ENCODE data around the gene SHF. TPM values are rescaled to one million over a fixed set of nuclear protein-coding genes. Genes with fewer than 3 reads are reported as not detected.
"Not testable (repeated sequence)": the region's sequence is repeated elsewhere in the genome, so short reads cannot be mapped to it uniquely, and the experiment has no call there.

The SHF gene
- total and polyA plus RNA-seq, 2 experiments from 2014 or later = 0.32 to 0.93 TPM

GRCh38 chr15:45136378-45136764 lies 51.4 kb downstream of the SHF start:
- Histone ChIP-seq H3K4me3 (no peak overlapping the region), H3K27me3 (replicated peaks; ENCODE audit: insufficient read depth) (no peaks in the 10 kb centered on the region), H4K20me1 (ENCODE audit: insufficient read depth) (no peaks in the 10 kb centered on the region), H3K9ac (no peak overlapping the region), H3F3A (ENCODE audit: insufficient read depth) (no peaks in the 10 kb centered on the region), H3K79me2 (ENCODE audit: insufficient read depth) (no peaks in the 10 kb centered on the region), H3K4me1 (ENCODE audit: insufficient read depth) (no peaks in the 10 kb centered on the region), H3K9me3 (ENCODE audit: low read depth) (no peaks in the 10 kb centered on the region), H2AFZ (no peak overlapping the region), H3K4me2 (ENCODE audit: unreplicated experiment) (no peak overlapping the region), H3K36me3 (ENCODE audit: low read depth) (no peaks in the 10 kb centered on the region), H3K9me2 (ENCODE audit: insufficient read depth) (no peaks in the 10 kb centered on the region), H3K27ac (no peak overlapping the region)
- no peak for DNase-seq
- in situ Hi-C loops (cut with MboI) = no loop called here
- WGBS, 2 experiments (ENCODE audit: low coverage in 1 of 2, low lambda C conversion rate in 2 of 2, missing lambda C conversion rate in 2 of 2) = 74 to 79% methylated on average over 7 to 10 of the region's 10 CpGs
- no peak for TF ChIP-seq EZH2 (IDR thresholded peaks at IDR 0.05; ENCODE audit: insufficient read depth, poor library complexity, severe bottlenecking)
- TF ChIP-seq EZH2phosphoT487 (IDR thresholded peaks at IDR 0.05; ENCODE audit: insufficient read depth, low read depth) = no peak

GRCh38 chr15:45135705-45136377 lies 51.9 kb downstream of the SHF start:
- in situ Hi-C loops (cut with MboI); H4K20me1 ChIP-seq (ENCODE audit: insufficient read depth); H3K79me2 ChIP-seq (ENCODE audit: insufficient read depth); H3K9ac ChIP-seq; H3K4me2 ChIP-seq (ENCODE audit: unreplicated experiment); H3K9me3 ChIP-seq (ENCODE audit: low read depth); H3K27ac ChIP-seq; H3K27me3 ChIP-seq (replicated peaks; ENCODE audit: insufficient read depth); H3K4me3 ChIP-seq; H3F3A ChIP-seq (ENCODE audit: insufficient read depth); H3K4me1 ChIP-seq (ENCODE audit: insufficient read depth); H2AFZ ChIP-seq; DNase-seq; H3K9me2 ChIP-seq (ENCODE audit: insufficient read depth); H3K36me3 ChIP-seq (ENCODE audit: low read depth): not testable (repeated sequence)
- WGBS, 2 experiments (ENCODE audit: low coverage in 1 of 2, low lambda C conversion rate in 2 of 2, missing lambda C conversion rate in 2 of 2) = 57 to 64% methylated on average over 7 to 12 of the region's 37 CpGs

GRCh38 chr15:45134682-45135604 lies 52.8 kb downstream of the SHF start:
- no peak overlapping the region for H3K27ac ChIP-seq
- no peaks in the 10 kb centered on the region for H3F3A ChIP-seq (ENCODE audit: insufficient read depth)
- H3K27me3 ChIP-seq (replicated peaks; ENCODE audit: insufficient read depth) = no peaks in the 10 kb centered on the region
- H4K20me1 ChIP-seq (ENCODE audit: insufficient read depth) = no peaks in the 10 kb centered on the region
- no peaks in the 10 kb centered on the region for H3K9me3 ChIP-seq (ENCODE audit: low read depth)
- H3K4me3 ChIP-seq = no peak overlapping the region
- no peaks in the 10 kb centered on the region for H3K36me3 ChIP-seq (ENCODE audit: low read depth)
- 65% methylated on average over 24 to 47 of the region's 57 CpGs for WGBS, 2 experiments (ENCODE audit: low coverage in 1 of 2, low lambda C conversion rate in 2 of 2, missing lambda C conversion rate in 2 of 2)
- no peaks in the 10 kb centered on the region for H3K4me1 ChIP-seq (ENCODE audit: insufficient read depth)
- H3K79me2 ChIP-seq (ENCODE audit: insufficient read depth) = no peaks in the 10 kb centered on the region
- no peak overlapping the region for H3K4me2 ChIP-seq (ENCODE audit: unreplicated experiment)
- H3K9ac ChIP-seq = no peak overlapping the region
- no peak for DNase-seq
- in situ Hi-C loops (cut with MboI) = no loop called here
- H3K9me2 ChIP-seq (ENCODE audit: insufficient read depth) = no peaks in the 10 kb centered on the region
- no peak for TF ChIP-seq EZH2 (IDR thresholded peaks at IDR 0.05; ENCODE audit: insufficient read depth, poor library complexity, severe bottlenecking)
- TF ChIP-seq EZH2phosphoT487 (IDR thresholded peaks at IDR 0.05; ENCODE audit: insufficient read depth, low read depth) = no peak
- H2AFZ ChIP-seq = no peak overlapping the region

- Histone ChIP-seq H3K4me2 (ENCODE audit: unreplicated experiment) (no peak overlapping the region), H3K27ac (no peak overlapping the region), H2AFZ (no peak overlapping the region), H3K4me3 (no peak overlapping the region), H3F3A (ENCODE audit: insufficient read depth) (no peaks in the 10 kb centered on the region), H3K4me1 (ENCODE audit: insufficient read depth) (no peaks in the 10 kb centered on the region), H3K9me3 (ENCODE audit: low read depth) (no peaks in the 10 kb centered on the region), H3K9ac (no peak overlapping the region), H3K9me2 (ENCODE audit: insufficient read depth) (no peaks in the 10 kb centered on the region), H3K36me3 (ENCODE audit: low read depth) (no peaks in the 10 kb centered on the region), H4K20me1 (ENCODE audit: insufficient read depth) (no peaks in the 10 kb centered on the region), H3K27me3 (replicated peaks; ENCODE audit: insufficient read depth) (peaks cover 6% of the 10 kb centered on the region), H3K79me2 (ENCODE audit: insufficient read depth) (no peaks in the 10 kb centered on the region)
- no peak for DNase-seq
- TF ChIP-seq EZH2 (IDR thresholded peaks at IDR 0.05; ENCODE audit: insufficient read depth, poor library complexity, severe bottlenecking) = no peak
- no peak for TF ChIP-seq EZH2phosphoT487 (IDR thresholded peaks at IDR 0.05; ENCODE audit: insufficient read depth, low read depth)
- 83 to 84% methylated on average over 7 of the region's 7 CpGs for WGBS, 2 experiments (ENCODE audit: low coverage in 1 of 2, low lambda C conversion rate in 2 of 2, missing lambda C conversion rate in 2 of 2)
- in situ Hi-C loops (cut with MboI) = no loop called here
Measured at GRCh38 chr15:45134046-45134445, 53.7 kb downstream of the SHF start.
